22Rv1 (cell line): ENCODE data around the gene TM2D3.

Experiments
- ZFX ChIP-seq: fragments of 450-650 bp; IDR thresholded peaks from 2 replicates; pipeline ENCODE4 v1.6.1; 2017; ENCODE audit warnings: antibody characterized with exemption, borderline replicate concordance
- TF ChIP-seq, protein P1 (sequence below): fragments of 450-650 bp; IDR thresholded peaks from 2 replicates; pipeline ENCODE4 v1.5.1; 2017; ENCODE audit warnings: mild to moderate bottlenecking

DNA sequence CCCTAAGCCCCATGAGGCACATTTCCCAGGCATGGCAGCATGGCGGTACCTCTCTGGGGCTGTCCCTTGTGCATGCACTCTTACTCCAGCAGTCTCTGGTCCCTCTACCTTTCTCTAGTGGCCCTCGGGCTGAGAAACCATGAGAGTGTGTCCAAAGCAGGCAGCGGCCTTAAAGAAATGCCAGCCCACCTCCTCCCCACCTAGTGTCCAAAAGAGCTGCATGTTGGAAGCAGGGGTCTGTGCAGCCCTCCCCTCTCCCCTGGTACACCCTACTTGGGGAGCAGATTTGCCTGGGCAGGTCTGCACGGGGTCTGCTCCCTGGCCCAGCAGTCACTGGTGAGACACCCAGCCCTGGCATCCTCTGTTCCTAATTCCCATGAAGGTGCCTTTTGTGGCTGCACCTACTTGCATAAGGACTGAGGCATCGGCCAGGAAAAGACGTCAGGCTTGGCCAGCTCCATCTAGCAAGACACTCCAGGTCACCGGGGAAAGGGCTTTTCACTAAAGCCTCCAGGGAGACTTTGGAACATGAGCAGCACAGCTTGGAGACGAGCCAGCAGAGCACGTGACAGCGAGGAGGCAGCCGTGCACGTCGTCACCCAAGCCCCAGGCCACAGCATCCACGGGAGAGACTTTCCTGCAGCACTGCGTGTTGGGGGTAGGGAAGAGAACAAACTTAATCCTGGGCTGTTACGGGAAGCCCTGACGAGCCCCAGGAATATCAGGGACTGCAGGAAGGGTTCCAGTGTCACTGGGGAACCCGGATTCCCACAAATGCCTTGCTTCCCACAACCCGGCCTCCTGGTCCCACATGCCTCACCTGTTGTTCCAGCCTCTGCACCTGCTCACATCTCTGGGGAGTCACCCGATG lies 38.8 kb downstream of the TM2D3 start:
- TF ChIP-seq, protein P1, sequence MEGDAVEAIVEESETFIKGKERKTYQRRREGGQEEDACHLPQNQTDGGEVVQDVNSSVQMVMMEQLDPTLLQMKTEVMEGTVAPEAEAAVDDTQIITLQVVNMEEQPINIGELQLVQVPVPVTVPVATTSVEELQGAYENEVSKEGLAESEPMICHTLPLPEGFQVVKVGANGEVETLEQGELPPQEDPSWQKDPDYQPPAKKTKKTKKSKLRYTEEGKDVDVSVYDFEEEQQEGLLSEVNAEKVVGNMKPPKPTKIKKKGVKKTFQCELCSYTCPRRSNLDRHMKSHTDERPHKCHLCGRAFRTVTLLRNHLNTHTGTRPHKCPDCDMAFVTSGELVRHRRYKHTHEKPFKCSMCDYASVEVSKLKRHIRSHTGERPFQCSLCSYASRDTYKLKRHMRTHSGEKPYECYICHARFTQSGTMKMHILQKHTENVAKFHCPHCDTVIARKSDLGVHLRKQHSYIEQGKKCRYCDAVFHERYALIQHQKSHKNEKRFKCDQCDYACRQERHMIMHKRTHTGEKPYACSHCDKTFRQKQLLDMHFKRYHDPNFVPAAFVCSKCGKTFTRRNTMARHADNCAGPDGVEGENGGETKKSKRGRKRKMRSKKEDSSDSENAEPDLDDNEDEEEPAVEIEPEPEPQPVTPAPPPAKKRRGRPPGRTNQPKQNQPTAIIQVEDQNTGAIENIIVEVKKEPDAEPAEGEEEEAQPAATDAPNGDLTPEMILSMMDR = no peak
- TF ChIP-seq ZFX = no peak
